H1 (cell line): ENCODE data around the gene CEACAM7.

Experiments
- CEBPB ChIP-seq: IDR thresholded peaks from 2 replicates; pipeline ENCODE4 v1.6.1; 2012; ENCODE audit warnings: low read depth, low read length
- CHD2 ChIP-seq: IDR thresholded peaks from 2 replicates; pipeline ENCODE4 v1.6.1; 2012; ENCODE audit warnings: low read length, improper control_type of control experiment
- CTCF ChIP-seq, 3 experiments: IDR thresholded peaks; 1 replicate in 2 of 3; 2 replicates in 1 of 3; pipeline versions ENCODE4 v1.5.1 to v1.6.1; 2011; ENCODE audit warnings: low read length in 3 of 3, mild to moderate bottlenecking in 3 of 3, inconsistent platforms in 2 of 3, low read depth in 1 of 3, moderate library complexity in 1 of 3; ENCODE audit not compliant: insufficient read depth in 1 of 3; ENCODE audit errors: control extremely low read depth in 1 of 3
- EP300 ChIP-seq, 2 experiments: IDR thresholded peaks; 1 replicate in 1 of 2; 2 replicates in 1 of 2; pipeline ENCODE4 v1.6.1; 2011 to 2012; ENCODE audit warnings: low read depth in 2 of 2, low read length in 2 of 2, mild to moderate bottlenecking in 2 of 2, borderline replicate concordance in 1 of 2, inconsistent platforms in 1 of 2, moderate library complexity in 1 of 2
- HDAC2 ChIP-seq, 2 experiments: fragments of 300-600 bp in 1 of 2; sonication (generic) in 1 of 2; IDR thresholded peaks; 2 replicates each; pipeline ENCODE4 v1.6.1; 2011 to 2012; ENCODE audit warnings: low read depth in 2 of 2, low read length in 2 of 2, mild to moderate bottlenecking in 2 of 2, moderate library complexity in 2 of 2, borderline replicate concordance in 1 of 2, inconsistent platforms in 1 of 2
- POLR2AphosphoS5 ChIP-seq: IDR thresholded peaks from 2 replicates; pipeline ENCODE4 v1.6.1; 2011; ENCODE audit warnings: low read depth, low read length
- RAD21 ChIP-seq, 2 experiments: IDR thresholded peaks in 1 of 2; conservative IDR thresholded peaks in 1 of 2; 2 replicates each; pipeline ENCODE4 v1.6.1; 2011; ENCODE audit warnings: low read depth in 2 of 2, low read length in 2 of 2, improper control_type of control experiment in 1 of 2, inconsistent platforms in 1 of 2, mild to moderate bottlenecking in 1 of 2, moderate library complexity in 1 of 2
- RFX5 ChIP-seq: IDR thresholded peaks from 2 replicates; pipeline ENCODE4 v1.6.1; 2011; ENCODE audit warnings: low read depth, low read length, improper control_type of control experiment, borderline replicate concordance

GRCh38 chr19:41707871-41708371 is 19.9 kb upstream of the CEACAM7 start:
- TF ChIP-seq HDAC2 (IDR thresholded peaks at IDR 0.05; ENCODE audit: borderline replicate concordance in 1 of 2, low read depth in 2 of 2, low read length in 2 of 2): no peak
- no peak for TF ChIP-seq CTCF (IDR thresholded peaks at IDR 0.05; ENCODE audit: control extremely low read depth in 1 of 3, insufficient read depth in 1 of 3, low read depth in 1 of 3, low read length in 3 of 3)
- TF ChIP-seq RAD21 (IDR thresholded peaks at IDR 0.05 in 1 of 2, conservative IDR thresholded peaks at IDR 0.05 in 1 of 2; ENCODE audit: low read depth in 2 of 2, low read length in 2 of 2): no peak
- TF ChIP-seq CEBPB: no peak
- no peak for TF ChIP-seq RFX5
- no peak for TF ChIP-seq POLR2AphosphoS5
- no peak for TF ChIP-seq EP300 (IDR thresholded peaks at IDR 0.05; ENCODE audit: borderline replicate concordance in 1 of 2, low read depth in 2 of 2, low read length in 2 of 2)
- no peak for TF ChIP-seq CHD2
